Measurements from ENCODE around the gene MIR17HG. TPM values are rescaled to one million over a fixed set of nuclear protein-coding genes. Genes with fewer than 3 reads are reported as not detected.
"Not testable (repeated sequence)": the region's sequence is repeated elsewhere in the genome, so short reads cannot be mapped to it uniquely, and the experiment has no call there.

MIR17HG gene
- total RNA-seq, 1 donor = 8.3 TPM

DNA sequence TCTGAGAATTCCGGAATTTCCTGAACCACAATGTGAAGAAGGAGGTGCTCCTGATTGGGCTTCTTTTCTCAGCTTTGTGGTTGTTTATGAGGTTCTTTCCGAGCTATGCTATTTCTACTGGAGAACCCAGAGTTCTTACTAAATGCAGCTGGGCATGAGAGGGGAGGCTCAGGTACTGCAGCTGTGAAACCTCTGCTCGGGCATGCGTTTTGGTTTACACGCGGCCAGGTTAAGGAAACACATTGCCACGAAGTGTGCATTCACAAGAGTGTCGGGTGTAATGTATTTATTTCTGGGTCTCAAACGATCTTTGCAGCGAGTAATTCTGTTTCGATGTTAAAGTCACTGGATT is 661 bp upstream of the MIR17HG start:
- peak in 2 of 3 donors; percentile 43 to 75 for DNase-seq (ENCODE audit: low read depth in 2 of 3, low spot score in 2 of 3)

DNA sequence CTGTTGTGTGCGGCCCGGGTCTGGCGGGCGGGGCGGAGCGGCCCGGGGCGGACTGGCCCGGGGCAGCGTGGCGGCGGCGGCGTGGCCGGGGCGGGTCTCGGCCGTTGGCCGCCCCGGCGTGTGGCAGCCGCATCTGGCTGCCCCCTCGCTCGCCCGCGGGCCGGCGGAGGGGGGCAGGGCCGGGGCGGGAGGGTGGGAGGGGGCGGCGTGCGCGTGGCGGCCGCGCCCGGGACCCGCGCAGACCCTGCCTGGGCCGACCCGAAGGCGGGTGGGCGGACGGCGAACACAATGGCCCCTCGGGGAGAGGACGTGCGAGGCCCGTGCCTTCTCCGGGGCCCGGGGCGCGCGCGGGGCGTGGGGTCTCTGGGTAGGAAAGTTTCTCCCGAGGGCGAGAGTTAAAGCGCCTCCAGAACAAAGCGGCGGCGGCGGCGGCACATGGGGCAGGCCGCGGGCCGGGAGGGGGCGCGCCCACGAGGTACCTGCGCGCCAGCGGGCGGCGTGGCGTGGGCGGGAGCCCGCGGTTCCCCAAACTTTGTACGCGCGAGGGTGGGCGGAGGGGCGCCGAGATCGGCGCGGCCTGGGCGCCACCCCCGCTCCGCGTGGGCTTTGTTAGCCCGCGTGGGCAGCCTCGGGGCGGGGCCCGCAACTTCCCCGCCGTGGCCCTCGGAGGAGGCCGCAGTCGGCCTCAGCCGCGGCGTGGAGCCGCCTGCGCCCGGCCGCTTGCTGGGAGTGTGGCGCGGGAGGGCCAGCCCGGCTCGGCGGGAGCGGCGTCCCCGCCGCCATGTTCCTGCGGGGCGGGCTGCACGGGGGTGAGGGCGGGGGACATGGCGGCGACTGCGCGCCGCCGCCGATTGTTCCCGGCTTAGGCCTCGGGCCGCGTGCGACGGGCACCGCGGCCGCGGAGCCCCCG is 764 bp downstream of the MIR17HG start:
- DNase-seq (ENCODE audit: low read depth in 2 of 3, low spot score in 2 of 3) = peak; percentile 54 to 58 (median 56)

- DNase-seq (ENCODE audit: low read depth in 2 of 3, low spot score in 2 of 3) = peak; percentile 88 to 90 (median 89)
Observed at GRCh38 chr13:91348906-91349435, 1.5 kb downstream of the MIR17HG start.

GRCh38 chr13:91349992-91350911 is 2.8 kb downstream of the MIR17HG start:
- no peak for DNase-seq (ENCODE audit: low read depth in 2 of 3, low spot score in 2 of 3)

GRCh38 chr13:91351123-91351522 is 3.6 kb downstream of the MIR17HG start:
- DNase-seq (ENCODE audit: low read depth in 2 of 3, low spot score in 2 of 3) = no peak

DNA sequence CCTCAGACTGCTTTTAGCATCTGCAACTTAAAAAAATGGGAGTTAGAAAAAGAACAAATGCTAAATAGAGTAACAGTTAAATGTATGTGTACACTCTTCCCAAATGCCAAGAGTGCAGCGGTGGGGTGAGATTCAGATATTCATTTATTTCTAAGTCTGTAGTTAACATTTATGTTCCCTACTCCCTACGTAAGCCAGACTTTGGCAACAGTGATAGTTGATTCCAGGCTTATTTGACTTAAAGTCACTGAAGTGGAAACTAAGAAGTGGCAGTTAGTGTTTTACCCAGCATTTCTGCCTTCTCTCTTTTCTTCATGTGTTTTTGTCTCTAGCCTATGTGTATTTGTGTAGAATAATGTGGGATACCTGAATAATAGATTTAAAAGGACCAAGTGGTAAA is 4.5 kb downstream of the MIR17HG start:
- no peak for DNase-seq (ENCODE audit: low read depth in 2 of 3, low spot score in 2 of 3)

GRCh38 chr13:91352891-91353290 is 5.4 kb downstream of the MIR17HG start:
- not testable (repeated sequence) for DNase-seq (ENCODE audit: low read depth in 2 of 3, low spot score in 2 of 3)

DNA sequence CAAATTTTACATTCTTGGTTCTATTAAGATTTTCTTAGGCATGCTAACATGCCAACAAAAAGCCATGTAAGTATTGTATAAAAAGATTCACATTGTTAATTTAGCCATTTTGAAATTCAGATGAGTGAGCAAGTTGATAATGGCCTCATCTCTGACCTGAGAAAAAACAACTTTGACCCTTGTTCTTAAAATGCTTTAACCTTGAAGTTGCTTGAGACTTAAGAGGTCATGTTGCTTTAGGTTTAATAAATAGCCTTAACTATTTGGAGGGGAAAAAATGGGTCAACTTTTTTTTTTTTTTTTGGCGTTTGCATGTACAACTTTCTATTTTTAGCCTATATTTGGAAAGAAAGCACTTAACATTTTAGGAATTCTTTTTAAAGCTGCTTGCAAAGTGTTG is 6.0 kb downstream of the MIR17HG start:
- DNase-seq (ENCODE audit: low read depth in 2 of 3, low spot score in 2 of 3) = no peak

- no peak for DNase-seq (ENCODE audit: low read depth in 2 of 3, low spot score in 2 of 3)
Observed at GRCh38 chr13:91355099-91355825, 7.8 kb downstream of the MIR17HG start.

DNA sequence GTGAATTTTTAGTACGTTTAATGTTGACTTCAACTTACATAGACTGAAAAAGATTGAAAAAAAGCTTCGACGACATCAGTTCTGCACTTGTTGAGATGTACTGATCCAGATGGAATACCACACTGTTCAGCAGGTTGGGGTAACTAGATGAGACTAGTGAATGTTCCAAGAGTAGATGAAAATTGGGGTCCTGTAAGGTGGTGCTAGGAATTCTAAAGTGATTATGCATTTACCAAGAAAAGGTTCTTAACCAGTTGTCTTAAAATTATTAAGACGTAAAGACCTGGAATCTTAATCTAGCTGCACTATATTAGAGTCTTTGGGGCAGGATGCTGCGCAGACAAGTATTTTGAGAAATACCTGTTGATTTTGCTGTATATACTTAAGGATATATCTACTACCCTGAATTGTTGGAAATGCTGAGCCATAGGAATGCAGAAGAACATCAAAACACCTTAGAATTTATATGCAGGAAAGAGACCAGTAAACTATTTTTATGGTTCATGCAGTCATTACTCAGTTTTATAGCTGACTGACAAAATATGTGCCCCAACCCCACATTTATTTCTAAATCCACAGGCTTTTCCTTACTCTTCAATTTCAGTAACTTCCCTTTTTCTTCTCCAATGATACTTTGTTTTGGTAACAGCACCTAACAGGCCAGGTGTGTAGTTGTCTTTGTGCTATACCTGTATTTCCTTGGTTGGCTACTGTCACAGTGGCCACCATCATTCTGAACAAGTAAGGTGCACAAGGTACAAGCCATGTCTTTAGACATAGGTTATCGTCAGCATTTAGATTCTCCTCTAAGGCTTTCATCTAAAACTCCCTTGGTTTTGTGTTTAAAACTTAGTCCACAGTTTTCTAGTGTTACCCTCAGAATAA is 8.6 kb downstream of the MIR17HG start:
- DNase-seq (ENCODE audit: low read depth in 2 of 3, low spot score in 2 of 3) = no peak

GRCh38 chr13:91356919-91357612 is 9.6 kb downstream of the MIR17HG start:
- no peak for DNase-seq (ENCODE audit: low read depth in 2 of 3, low spot score in 2 of 3)

DNA sequence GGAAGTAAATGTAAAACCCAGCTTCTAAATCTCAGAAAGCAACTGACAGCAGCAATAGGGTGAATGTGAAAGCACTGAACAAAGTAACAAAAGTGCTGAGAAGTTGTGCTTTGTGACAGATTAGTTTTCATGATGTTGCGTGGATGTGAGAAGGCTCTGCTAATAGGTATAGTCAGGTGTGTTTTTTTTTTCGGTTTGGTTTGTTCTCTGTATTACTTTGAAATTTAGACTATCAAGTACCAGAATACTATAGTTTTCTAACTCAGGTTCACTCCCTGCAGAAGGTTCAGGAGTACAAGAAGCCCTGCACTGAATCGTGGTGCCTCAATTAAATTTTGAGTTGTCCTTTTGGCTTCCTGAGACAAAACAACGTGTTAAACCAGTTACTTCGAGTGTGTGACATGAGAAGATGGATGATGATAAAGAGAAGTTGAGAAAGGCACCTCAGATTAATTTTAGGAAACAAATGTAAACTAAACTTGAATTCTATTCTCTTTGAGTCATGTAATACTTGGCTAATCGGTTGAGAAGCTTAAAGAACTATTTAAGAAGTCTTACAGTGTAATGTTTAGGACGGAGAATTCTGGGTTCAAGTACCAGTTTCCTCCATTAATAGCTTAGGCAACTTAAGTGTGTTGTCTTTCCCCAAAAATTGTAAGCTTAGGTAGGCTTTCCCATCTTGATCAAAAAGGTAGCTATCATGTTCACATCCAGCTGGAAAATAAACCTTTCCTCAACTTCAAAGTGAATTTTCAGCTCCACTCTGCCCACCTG is 10.3 kb downstream of the MIR17HG start:
- no peak for DNase-seq (ENCODE audit: low read depth in 2 of 3, low spot score in 2 of 3)

DNA sequence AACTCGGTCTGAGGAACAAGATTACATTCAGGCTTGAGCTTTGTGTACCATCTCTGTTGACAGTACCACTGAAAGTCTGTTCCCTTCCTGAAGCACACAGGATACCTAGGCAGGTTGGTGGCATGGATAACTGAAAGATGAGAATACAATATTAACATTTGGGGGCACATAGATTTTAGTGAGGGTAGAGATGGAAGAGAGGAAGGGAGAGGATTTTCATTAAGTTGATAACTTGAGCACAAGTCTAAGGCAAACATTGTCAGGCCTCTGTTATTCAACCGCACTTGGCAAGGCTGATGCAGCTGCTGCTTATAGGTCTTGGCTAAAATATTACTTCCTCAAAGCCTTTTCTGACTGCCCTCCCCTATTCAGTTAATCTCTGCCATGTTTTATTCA is 10.9 kb downstream of the MIR17HG start:
- DNase-seq (ENCODE audit: low read depth in 2 of 3, low spot score in 2 of 3) = peak in 2 of 3 donors; percentile 22 to 70

GRCh38 chr13:91359111-91359510 is 11.6 kb downstream of the MIR17HG start:
- DNase-seq (ENCODE audit: low read depth in 2 of 3, low spot score in 2 of 3) = no peak

DNA sequence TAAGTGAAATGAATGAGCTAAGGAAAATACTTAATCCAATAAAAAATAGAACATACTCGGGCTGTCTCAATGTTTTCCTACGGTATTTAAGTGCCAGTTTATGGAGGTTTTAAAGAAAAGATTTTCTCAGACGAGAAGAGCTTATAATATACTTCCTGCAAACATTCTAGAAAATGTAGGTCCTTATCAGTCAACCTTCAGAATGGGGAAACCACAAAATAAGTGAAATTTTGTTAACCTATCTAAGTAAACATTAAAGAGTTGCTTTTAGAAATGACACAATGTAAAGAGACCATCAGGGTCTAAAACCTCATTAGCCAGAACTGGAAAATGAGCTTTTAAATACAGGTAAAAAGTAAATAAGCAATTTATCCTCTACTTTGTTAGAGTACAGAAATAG is 12.1 kb downstream of the MIR17HG start:
- peak in 1 of 3 donors; percentile 14 for DNase-seq (ENCODE audit: low read depth in 2 of 3, low spot score in 2 of 3)

DNA sequence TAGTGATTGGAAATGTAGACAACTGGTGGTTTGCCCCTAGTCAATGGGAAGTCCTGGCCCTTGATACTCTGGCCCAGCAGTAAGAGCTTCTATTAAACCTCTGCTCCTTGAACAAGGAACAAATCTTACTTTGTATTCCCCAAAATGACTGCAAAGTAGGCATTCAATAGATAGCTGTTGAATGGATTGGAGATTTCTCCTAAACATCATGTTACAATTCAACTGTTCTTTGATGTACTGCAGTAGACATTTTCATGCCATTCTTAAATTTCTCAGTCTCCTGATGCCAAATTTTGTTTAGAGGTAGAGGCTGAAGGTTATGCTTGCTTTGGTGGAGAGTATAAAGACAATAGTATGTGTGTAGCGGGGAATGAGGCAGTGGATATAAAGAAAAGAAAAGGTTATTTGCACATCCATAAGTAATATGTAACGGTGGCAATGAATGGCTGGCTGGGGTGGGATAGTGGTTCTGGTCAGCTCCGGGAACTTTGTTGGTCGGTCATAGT is 12.8 kb downstream of the MIR17HG start:
- no peak for DNase-seq (ENCODE audit: low read depth in 2 of 3, low spot score in 2 of 3)

GRCh38 chr13:91361755-91362271 is 14.3 kb downstream of the MIR17HG start:
- DNase-seq (ENCODE audit: low read depth in 2 of 3, low spot score in 2 of 3) = no peak

- DNase-seq (ENCODE audit: low read depth in 2 of 3, low spot score in 2 of 3) = no peak
Observed at GRCh38 chr13:91362908-91363307, 15.4 kb downstream of the MIR17HG start.

Measured in hematopoietic multipotent progenitor cell (in vitro differentiated cells).